Pancreas (tissue), 10 donors: ENCODE measurements around the gene PLAAT3. TPM values are rescaled to one million over a fixed set of nuclear protein-coding genes. Genes with fewer than 3 reads are reported as not detected.
"Not testable (repeated sequence)": the region's sequence is repeated elsewhere in the genome, so short reads cannot be mapped to it uniquely, and the experiment has no call there.

ENCODE experiments used
- ATAC-seq, 4 donors: fragments of 200-7000 bp; cut with Tn5 transposase; one replicate each; pipeline versions ENCODE4 v1.8.0 to v1.9.1; 2020; ENCODE audit warnings: mild to moderate bottlenecking in 4 of 4, moderate library complexity in 4 of 4
- DNase-seq, 6 donors: peaks; one replicate each; pipeline ENCODE4 v3.0.0-alpha.2; 2020
- FAIRE-seq: peaks from 2 replicates; lab custom pipeline; 2012; peaks lifted over from hg19 to GRCh38; lab: Jason Lieb, UNC
- H3K27ac ChIP-seq, 4 donors: fragments of 200-600 bp; sonication (generic); 1 replicate in 3 of 4; 2 replicates in 1 of 4; pipeline versions ENCODE4 v1.5.0 to v1.8.0; 2020
- H3K27me3 ChIP-seq, 4 donors: fragments of 200-600 bp; one replicate each; pipeline ENCODE4 v1.8.0; 2021
- H3K36me3 ChIP-seq, 3 donors: fragments of 200-600 bp; sonication (generic) in 1 of 3; one replicate each; pipeline versions ENCODE4 v1.5.0 to v1.8.0; 2020 to 2021
- H3K4me1 ChIP-seq, 3 donors: fragments of 200-600 bp; one replicate each; pipeline ENCODE4 v1.8.0; 2021
- H3K4me3 ChIP-seq, 4 donors: fragments of 200-600 bp; sonication (generic) in 2 of 4; one replicate each; pipeline versions ENCODE4 v1.5.0 to v1.8.0; 2020 to 2021
- H3K9me3 ChIP-seq, 4 donors: fragments of 200-600 bp; one replicate each; pipeline ENCODE4 v1.8.0; 2021
- CTCF ChIP-seq, 4 donors: fragments of 200-600 bp; sonication (generic) in 3 of 4; IDR thresholded peaks; one replicate each; pipeline versions ENCODE4 v1.5.0 to v1.8.0; 2021; ENCODE audit warnings: antibody characterized with exemption in 4 of 4
- WGBS, 2 donors: extraction: QIAGEN DNeasy Blood & Tissue Kit; methylation state at CpG; one replicate each; pipeline ENCODE4 v1.1.7; 2013; 5-methylcytosine and 5-hydroxymethylcytosine counted together
- intact Hi-C, 3 donors: fragments of 100-400 bp; cut with DNase I; formaldehyde crosslinking; loops; one replicate each; pipeline versions ENCODE4 v1.11.1 to v1.14.2; 2022
- polyA plus RNA-seq, 2 donors: library from polyadenylated mRNA; stranded (reverse); fragments of 200-250 nt; gene quantifications; one replicate each; pipeline ENCODE4 v1.2.3, GENCODE V29; 2013
- total RNA-seq, 6 donors: library from RNA; stranded (reverse); fragmentation: NEBNext Ultra II Directional in 4 of 6; extraction: Animal tissue kit (Norgen Biotek cat#: 25700) in 4 of 6; gene quantifications; one replicate each; pipeline versions ENCODE4 v1.2.1 to v1.2.4, GENCODE V29; 2021 to 2023
- donor health status: healthy with polysubstance abuse.
- donor health status: DM: no; HTN: no; CAD: no; lungs with moderate emphysema.
- donor health status: DM: no; HTN: no; CAD: no.
- donor health status: control.
- donor health status: control.
- donor health status: Bipolar disorder and iron deficiency.
- donor health status: DM: yes; HTN: yes; CAD: no.
- donor health status: DM: no; HTN: no; CAD: no.
- donor health status: DM: no; HTN: no; CAD: no.
- donor health status: DM: yes; HTN: yes; CAD: no.

PLAAT3 gene
- total and polyA plus RNA-seq, 8 donors, result 15.2 to 36.0 (median 21.9) TPM

GRCh38 chr11:63548178-63548577 is 66.1 kb downstream of the PLAAT3 start:
- H3K27ac ChIP-seq, result no peak overlapping the region
- DNase-seq (no peak), FAIRE-seq (no peak), ATAC-seq (no peak)
- no peaks in the 10 kb centered on the region for H3K4me1 ChIP-seq
- no peak for TF ChIP-seq CTCF (IDR thresholded peaks at IDR 0.05)
- intact Hi-C loops, result no loop called here
- H3K4me3 ChIP-seq, result no peak overlapping the region
- no peaks in the 10 kb centered on the region for H3K9me3 ChIP-seq
- no peaks in the 10 kb centered on the region for H3K36me3 ChIP-seq
- H3K27me3 ChIP-seq, result no peaks in the 10 kb centered on the region
- WGBS, 2 donors, result 73 to 79% methylated on average over 4 of the region's 4 CpGs

- H3K36me3 ChIP-seq, result no peaks in the 10 kb centered on the region
- no peak for TF ChIP-seq CTCF (IDR thresholded peaks at IDR 0.05)
- no peaks in the 10 kb centered on the region for H3K9me3 ChIP-seq
- H3K27ac ChIP-seq, result no peak overlapping the region
- intact Hi-C loops, result no loop called here
- ATAC-seq (no peak), DNase-seq (no peak), FAIRE-seq (no peak)
- no peak overlapping the region for H3K4me3 ChIP-seq
- 74 to 81% methylated on average over 1 of the region's 1 CpG for WGBS, 2 donors
- no peaks in the 10 kb centered on the region for H3K27me3 ChIP-seq
- no peaks in the 10 kb centered on the region for H3K4me1 ChIP-seq
Observed at GRCh38 chr11:63547061-63547460, 67.2 kb downstream of the PLAAT3 start.

GRCh38 chr11:63543711-63544110 is 70.5 kb downstream of the PLAAT3 start:
- no peak for FAIRE-seq
- intact Hi-C loops, result no loop called here
- WGBS, 2 donors, result 83 to 87% methylated on average over 2 of the region's 2 CpGs

GRCh38 chr11:63542506-63542905 is 71.7 kb downstream of the PLAAT3 start:
- H3K27me3 ChIP-seq, H3K27ac ChIP-seq, H3K9me3 ChIP-seq, H3K4me1 ChIP-seq, intact Hi-C loops, FAIRE-seq, H3K4me3 ChIP-seq, H3K36me3 ChIP-seq, DNase-seq, ATAC-seq: not testable (repeated sequence)
- 63 to 75% methylated on average over 2 of the region's 2 CpGs for WGBS, 2 donors

More at GRCh38 chr11:63543711-63544110, 70.5 kb downstream of the PLAAT3 start:
- no peak for DNase-seq
- no peak for ATAC-seq
- Histone ChIP-seq H3K4me3 (no peak overlapping the region), H3K36me3 (no peaks in the 10 kb centered on the region), H3K27ac (no peak overlapping the region), H3K4me1 (no peaks in the 10 kb centered on the region), H3K27me3 (no peaks in the 10 kb centered on the region), H3K9me3 (no peaks in the 10 kb centered on the region)
- no peak for TF ChIP-seq CTCF (IDR thresholded peaks at IDR 0.05)

DNA sequence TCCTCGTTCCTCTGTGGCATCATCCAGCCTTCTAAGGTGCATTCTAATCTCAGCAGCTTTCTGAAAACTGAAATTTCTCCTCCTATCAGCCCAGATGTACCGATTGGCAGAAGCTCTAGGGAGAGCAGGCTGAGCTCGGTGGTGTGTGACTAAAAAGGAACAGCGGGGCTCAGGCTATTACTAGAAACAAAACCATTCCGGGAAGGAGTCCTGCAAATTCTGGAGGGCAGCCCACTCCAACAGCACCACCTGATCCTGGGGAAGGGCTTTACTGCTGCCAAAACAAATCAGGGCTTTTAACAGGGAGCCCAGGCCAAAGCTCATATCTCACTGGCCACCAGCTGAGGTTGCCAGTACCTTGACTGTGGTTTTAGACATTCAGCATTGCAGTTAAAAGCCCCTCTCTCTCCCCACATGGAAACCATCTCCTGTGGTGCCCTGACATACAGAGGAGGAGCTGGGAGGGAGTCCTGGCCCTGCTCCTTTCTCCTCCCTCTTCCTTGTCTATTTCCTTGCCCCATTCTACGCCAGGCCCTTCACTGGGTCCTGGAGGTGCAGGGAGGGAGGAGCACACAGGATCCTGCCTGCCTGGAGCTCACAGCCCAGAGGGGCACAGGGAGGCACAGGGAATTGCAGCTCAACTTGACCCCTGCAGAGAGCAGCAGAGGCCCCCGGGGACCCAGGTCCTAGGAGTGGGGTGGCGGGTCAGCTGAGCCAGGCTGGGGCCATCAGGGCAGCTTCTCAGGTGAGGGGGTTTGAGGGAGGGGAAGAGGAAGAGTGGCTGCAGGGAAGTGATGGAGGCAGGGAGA is 76.7 kb downstream of the PLAAT3 start:
- Histone ChIP-seq H3K27ac (peak overlapping the region; percentile 40 to 90 (median 66)), H3K4me3 (peak overlapping the region in 3 of 4 donors; percentile 6 to 46 (median 30)), H3K36me3 (no peaks in the 10 kb centered on the region), H3K27me3 (no peaks in the 10 kb centered on the region), H3K9me3 (no peaks in the 10 kb centered on the region), H3K4me1 (peaks cover 4 to 16% (median 10%) of the 10 kb centered on the region in 3 donors)
- intact Hi-C loops, result no loop called here
- DNase-seq (peak in 5 of 6 donors; percentile 54 to 84 (median 66)), FAIRE-seq (no peak), ATAC-seq (peak; percentile 75 to 90 (median 88))
- TF ChIP-seq CTCF (IDR thresholded peaks at IDR 0.05), result no peak
- 33 to 35% methylated on average over 8 of the region's 8 CpGs for WGBS, 2 donors
